ENCODE results near the gene LRP6.

DNA sequence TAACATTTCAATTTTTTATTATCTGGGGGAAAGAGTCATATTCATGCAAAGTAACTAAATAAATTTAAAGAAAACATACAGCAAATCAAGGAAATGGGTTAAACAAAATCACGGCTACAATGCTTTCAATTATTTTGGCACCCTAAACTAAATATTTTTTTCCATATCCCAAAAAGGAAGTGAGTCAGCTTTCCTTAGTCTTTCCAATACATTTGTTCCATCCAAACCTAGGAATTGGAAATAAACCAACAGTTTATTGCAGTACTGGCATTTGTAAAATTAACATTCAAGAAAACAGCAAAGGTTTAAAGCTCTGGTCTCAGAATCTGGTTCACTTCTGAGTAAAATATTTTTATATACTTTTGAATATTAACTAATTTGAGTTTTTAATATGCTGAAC is 106.9 kb downstream of the LRP6 start:
- no peak for TF ChIP-seq ZNF83 (CRISPR knock-in tag; IDR thresholded peaks at IDR 0.05; ENCODE audit: borderline replicate concordance)
- TF ChIP-seq, protein P1, sequence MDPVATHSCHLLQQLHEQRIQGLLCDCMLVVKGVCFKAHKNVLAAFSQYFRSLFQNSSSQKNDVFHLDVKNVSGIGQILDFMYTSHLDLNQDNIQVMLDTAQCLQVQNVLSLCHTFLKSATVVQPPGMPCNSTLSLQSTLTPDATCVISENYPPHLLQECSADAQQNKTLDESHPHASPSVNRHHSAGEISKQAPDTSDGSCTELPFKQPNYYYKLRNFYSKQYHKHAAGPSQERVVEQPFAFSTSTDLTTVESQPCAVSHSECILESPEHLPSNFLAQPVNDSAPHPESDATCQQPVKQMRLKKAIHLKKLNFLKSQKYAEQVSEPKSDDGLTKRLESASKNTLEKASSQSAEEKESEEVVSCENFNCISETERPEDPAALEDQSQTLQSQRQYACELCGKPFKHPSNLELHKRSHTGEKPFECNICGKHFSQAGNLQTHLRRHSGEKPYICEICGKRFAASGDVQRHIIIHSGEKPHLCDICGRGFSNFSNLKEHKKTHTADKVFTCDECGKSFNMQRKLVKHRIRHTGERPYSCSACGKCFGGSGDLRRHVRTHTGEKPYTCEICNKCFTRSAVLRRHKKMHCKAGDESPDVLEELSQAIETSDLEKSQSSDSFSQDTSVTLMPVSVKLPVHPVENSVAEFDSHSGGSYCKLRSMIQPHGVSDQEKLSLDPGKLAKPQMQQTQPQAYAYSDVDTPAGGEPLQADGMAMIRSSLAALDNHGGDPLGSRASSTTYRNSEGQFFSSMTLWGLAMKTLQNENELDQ (CRISPR knock-in tag; IDR thresholded peaks at IDR 0.05; ENCODE audit: borderline replicate concordance): no peak
- TF ChIP-seq ZSCAN22 (CRISPR knock-in tag; IDR thresholded peaks at IDR 0.05): no peak
- no peak for TF ChIP-seq JUNB (CRISPR knock-in tag; IDR thresholded peaks at IDR 0.05; ENCODE audit: borderline replicate concordance)
- TF ChIP-seq, protein P2, sequence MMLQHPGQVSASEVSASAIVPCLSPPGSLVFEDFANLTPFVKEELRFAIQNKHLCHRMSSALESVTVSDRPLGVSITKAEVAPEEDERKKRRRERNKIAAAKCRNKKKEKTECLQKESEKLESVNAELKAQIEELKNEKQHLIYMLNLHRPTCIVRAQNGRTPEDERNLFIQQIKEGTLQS (CRISPR knock-in tag; IDR thresholded peaks at IDR 0.05): no peak

All from HepG2 (cell line).